ENCODE results near the gene SLC25A52.
"Not testable (repeated sequence)": the region's sequence is repeated elsewhere in the genome, so short reads cannot be mapped to it uniquely, and the experiment has no call there.

The SLC25A52 gene, protein sequence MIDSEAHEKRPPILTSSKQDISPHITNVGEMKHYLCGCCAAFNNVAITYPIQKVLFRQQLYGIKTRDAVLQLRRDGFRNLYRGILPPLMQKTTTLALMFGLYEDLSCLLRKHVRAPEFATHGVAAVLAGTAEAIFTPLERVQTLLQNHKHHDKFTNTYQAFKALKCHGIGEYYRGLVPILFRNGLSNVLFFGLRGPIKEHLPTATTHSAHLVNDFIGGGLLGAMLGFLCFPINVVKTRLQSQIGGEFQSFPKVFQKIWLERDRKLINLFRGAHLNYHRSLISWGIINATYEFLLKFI

DNA sequence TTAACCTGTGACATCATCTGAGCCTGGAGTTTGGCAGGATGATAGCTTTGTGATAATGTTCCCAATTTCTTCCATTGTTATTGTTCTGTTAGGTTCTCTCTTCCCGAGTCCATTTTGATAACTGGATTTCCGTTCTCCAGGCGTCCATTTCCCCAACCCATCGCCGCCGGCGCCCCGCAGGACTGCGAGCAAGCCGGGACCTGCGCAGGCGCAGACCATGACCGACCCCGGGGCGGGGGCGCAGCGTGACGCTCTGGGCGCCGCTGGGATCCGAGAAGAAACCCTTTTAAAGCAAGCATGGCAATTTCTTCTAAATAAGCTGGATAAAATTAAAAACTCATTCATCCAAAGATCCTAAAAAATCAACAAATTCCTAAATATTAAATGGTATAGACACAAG, at the start of gene SLC25A52:
Gene SLC25A52 (minus strand): TSS at position 186 of the 400 bp plus-strand sequence. CDS start 219 bp downstream, outside the sequence.
- H3K27me3 ChIP-seq (replicated peaks; ENCODE audit: insufficient read depth, low read length) = no peaks in the 10 kb centered on the region
- no peaks in the 10 kb centered on the region for H3K4me1 ChIP-seq (ENCODE audit: low read length)
- TF ChIP-seq EZH2 (optimal IDR thresholded peaks at IDR 0.05; ENCODE audit: low read depth, low read length) (no peak), EZH2phosphoT487 (IDR thresholded peaks at IDR 0.05; ENCODE audit: low read length) (no peak)
- TF ChIP-seq, protein P1, sequence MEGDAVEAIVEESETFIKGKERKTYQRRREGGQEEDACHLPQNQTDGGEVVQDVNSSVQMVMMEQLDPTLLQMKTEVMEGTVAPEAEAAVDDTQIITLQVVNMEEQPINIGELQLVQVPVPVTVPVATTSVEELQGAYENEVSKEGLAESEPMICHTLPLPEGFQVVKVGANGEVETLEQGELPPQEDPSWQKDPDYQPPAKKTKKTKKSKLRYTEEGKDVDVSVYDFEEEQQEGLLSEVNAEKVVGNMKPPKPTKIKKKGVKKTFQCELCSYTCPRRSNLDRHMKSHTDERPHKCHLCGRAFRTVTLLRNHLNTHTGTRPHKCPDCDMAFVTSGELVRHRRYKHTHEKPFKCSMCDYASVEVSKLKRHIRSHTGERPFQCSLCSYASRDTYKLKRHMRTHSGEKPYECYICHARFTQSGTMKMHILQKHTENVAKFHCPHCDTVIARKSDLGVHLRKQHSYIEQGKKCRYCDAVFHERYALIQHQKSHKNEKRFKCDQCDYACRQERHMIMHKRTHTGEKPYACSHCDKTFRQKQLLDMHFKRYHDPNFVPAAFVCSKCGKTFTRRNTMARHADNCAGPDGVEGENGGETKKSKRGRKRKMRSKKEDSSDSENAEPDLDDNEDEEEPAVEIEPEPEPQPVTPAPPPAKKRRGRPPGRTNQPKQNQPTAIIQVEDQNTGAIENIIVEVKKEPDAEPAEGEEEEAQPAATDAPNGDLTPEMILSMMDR (IDR thresholded peaks at IDR 0.05; ENCODE audit: low read length) = no peak
- DNase-seq = no peak
- H3K4me3 ChIP-seq (ENCODE audit: low read length) = no peak within 1 kb of the TSS
- H3K4me2 ChIP-seq (ENCODE audit: low read depth, low read length) = no peak within 1 kb of the TSS
- H4K20me1 ChIP-seq (ENCODE audit: insufficient read depth, low read length) = no peaks in the 10 kb centered on the region
- no peak within 1 kb of the TSS for H2AFZ ChIP-seq (ENCODE audit: low read length)
- H3F3A ChIP-seq (ENCODE audit: insufficient read depth, low read length) = no peaks in the 10 kb centered on the region
- H3K9me3 ChIP-seq (replicated peaks; ENCODE audit: insufficient read depth, low read length) = no peaks in the 10 kb centered on the region
- no peaks in the 10 kb centered on the region for H3K9me2 ChIP-seq (replicated peaks; ENCODE audit: insufficient read depth, low read length)
- no peaks in the 10 kb centered on the region for H3K36me3 ChIP-seq (replicated peaks; ENCODE audit: insufficient read depth, low read length)
- H3K27ac ChIP-seq (ENCODE audit: low read length) = no peak within 1 kb of the TSS
- H3K79me2 ChIP-seq (ENCODE audit: low read length) = no peaks in the 10 kb centered on the region
- H3K9ac ChIP-seq (ENCODE audit: low read length) = no peak within 1 kb of the TSS

DNA sequence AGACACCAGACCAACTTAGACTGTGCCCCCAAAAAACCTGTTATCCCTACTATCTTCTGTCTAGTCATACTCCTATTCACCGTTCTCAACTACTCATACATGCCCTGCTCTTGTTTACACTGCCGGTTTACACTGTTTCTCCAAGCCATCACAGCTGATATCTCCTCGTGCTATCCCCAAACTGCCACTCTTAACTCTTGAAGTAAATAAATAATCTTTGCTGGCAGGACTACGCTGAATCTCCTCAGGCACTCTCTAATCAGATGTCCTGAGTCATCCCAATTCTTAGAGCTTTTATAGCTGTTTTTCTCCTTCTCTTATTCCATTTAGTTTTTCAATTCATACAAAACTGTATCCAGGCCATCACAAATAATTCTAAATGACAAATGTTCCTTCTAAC, 48.4 kb upstream of the SLC25A52 start:
- H3K27me3 ChIP-seq (replicated peaks; ENCODE audit: insufficient read depth, low read length); H4K20me1 ChIP-seq (ENCODE audit: insufficient read depth, low read length): not testable (repeated sequence)

DNA sequence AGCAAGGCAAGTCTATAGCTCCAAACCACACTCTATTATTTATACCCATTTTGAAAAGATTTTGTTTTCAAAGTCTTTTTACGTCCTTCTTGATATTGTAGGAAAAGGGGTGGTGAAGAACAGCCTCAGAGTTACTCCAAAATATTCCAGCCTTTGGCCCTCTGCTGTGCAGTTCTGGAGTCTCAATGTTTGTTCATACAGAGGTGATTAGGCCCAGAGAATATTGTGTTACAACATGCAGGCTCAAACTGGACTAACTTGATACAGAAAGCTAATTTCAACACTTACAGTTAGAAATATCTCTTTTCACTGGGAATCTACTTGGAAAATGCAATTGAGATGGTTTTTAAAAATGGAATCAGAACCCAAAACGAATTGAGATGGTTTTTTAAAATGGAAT, 40.4 kb upstream of the SLC25A52 start:
- Histone ChIP-seq H3K9me3 (replicated peaks; ENCODE audit: insufficient read depth, low read length) (no peaks in the 10 kb centered on the region), H3K9ac (ENCODE audit: low read length) (no peak overlapping the region), H3K27me3 (replicated peaks; ENCODE audit: insufficient read depth, low read length) (no peaks in the 10 kb centered on the region), H3K4me3 (ENCODE audit: low read length) (no peak overlapping the region), H3K27ac (ENCODE audit: low read length) (no peak overlapping the region), H3K4me2 (ENCODE audit: low read depth, low read length) (no peak overlapping the region), H4K20me1 (ENCODE audit: insufficient read depth, low read length) (no peaks in the 10 kb centered on the region), H3F3A (ENCODE audit: insufficient read depth, low read length) (no peaks in the 10 kb centered on the region), H3K9me2 (replicated peaks; ENCODE audit: insufficient read depth, low read length) (no peaks in the 10 kb centered on the region), H3K79me2 (ENCODE audit: low read length) (no peaks in the 10 kb centered on the region), H3K4me1 (ENCODE audit: low read length) (no peaks in the 10 kb centered on the region), H2AFZ (ENCODE audit: low read length) (no peak overlapping the region), H3K36me3 (replicated peaks; ENCODE audit: insufficient read depth, low read length) (no peaks in the 10 kb centered on the region)
- TF ChIP-seq EZH2phosphoT487 (IDR thresholded peaks at IDR 0.05; ENCODE audit: low read length) (no peak), EZH2 (optimal IDR thresholded peaks at IDR 0.05; ENCODE audit: low read depth, low read length) (no peak)
- TF ChIP-seq, protein P1 (IDR thresholded peaks at IDR 0.05; ENCODE audit: low read length) = no peak
- DNase-seq = no peak

More for the DNA sequence above, 48.4 kb upstream of the SLC25A52 start:
- H3F3A ChIP-seq (ENCODE audit: insufficient read depth, low read length); H3K4me1 ChIP-seq (ENCODE audit: low read length); H3K36me3 ChIP-seq (replicated peaks; ENCODE audit: insufficient read depth, low read length); H3K79me2 ChIP-seq (ENCODE audit: low read length); H3K4me2 ChIP-seq (ENCODE audit: low read depth, low read length); H3K9me3 ChIP-seq (replicated peaks; ENCODE audit: insufficient read depth, low read length); H3K9me2 ChIP-seq (replicated peaks; ENCODE audit: insufficient read depth, low read length); H3K9ac ChIP-seq (ENCODE audit: low read length); DNase-seq; H3K27ac ChIP-seq (ENCODE audit: low read length); H3K4me3 ChIP-seq (ENCODE audit: low read length); H2AFZ ChIP-seq (ENCODE audit: low read length): not testable (repeated sequence)

DNA sequence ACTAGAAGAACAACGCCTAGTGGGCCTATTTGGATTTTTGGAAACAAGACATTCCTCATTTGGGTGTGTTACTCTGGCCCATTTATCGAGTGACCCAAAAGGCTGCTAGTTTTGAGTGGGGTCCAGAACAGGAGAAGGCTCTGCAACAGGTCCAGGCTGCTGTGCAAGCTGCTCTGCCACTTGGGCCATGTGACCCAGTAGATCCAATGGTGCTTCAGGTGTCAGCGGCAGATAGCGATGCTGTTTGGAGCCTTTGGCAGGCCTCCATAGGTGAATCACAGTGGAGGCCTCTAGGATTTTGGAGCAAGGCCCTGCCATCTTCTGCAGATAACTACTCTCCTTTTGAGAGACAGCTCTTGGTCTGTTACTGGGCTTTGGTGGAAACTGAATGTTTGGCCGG, 38.6 kb upstream of the SLC25A52 start:
- not testable (repeated sequence) for DNase-seq; H3K36me3 ChIP-seq (replicated peaks; ENCODE audit: insufficient read depth, low read length); H3K27me3 ChIP-seq (replicated peaks; ENCODE audit: insufficient read depth, low read length); H3K4me2 ChIP-seq (ENCODE audit: low read depth, low read length); H3K4me3 ChIP-seq (ENCODE audit: low read length); H4K20me1 ChIP-seq (ENCODE audit: insufficient read depth, low read length); H3K4me1 ChIP-seq (ENCODE audit: low read length); H3F3A ChIP-seq (ENCODE audit: insufficient read depth, low read length); H3K9me3 ChIP-seq (replicated peaks; ENCODE audit: insufficient read depth, low read length); H3K79me2 ChIP-seq (ENCODE audit: low read length); H2AFZ ChIP-seq (ENCODE audit: low read length); H3K9me2 ChIP-seq (replicated peaks; ENCODE audit: insufficient read depth, low read length); H3K27ac ChIP-seq (ENCODE audit: low read length); H3K9ac ChIP-seq (ENCODE audit: low read length)

All from MM.1S (cell line).